ENCODE measurements around the gene ZBTB7B.

DNA sequence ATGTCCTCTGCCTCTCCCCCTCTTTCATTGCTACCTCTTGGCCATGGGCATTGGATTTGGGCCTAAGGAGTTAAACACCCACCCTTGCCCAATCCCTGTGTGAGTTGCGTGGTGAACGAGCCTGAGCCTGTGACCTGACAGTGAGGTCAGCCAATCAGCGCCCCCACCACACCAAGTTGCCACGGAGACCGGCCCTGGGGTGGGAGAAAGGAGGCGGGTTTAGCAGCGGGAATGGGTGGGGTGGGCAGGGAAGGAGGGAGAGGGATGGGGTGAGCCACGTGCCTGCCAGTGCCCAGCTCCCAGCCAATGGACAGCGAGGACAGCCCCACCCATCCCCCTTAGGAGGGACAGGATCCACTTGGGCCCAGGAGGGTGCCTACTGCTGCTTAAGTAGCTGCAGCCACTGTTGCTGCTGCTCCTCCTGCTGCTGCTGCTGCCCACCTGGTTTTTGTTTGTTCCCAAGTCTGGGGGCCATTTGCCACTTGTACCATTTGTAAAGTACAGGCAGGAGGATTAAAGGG, 9.5 kb downstream of the ZBTB7B start:
- TF ChIP-seq XRCC3 (IDR thresholded peaks at IDR 0.05) (no peak), RAD21 (CRISPR knock-in tag; conservative IDR thresholded peaks at IDR 0.05 in 1 of 2, IDR thresholded peaks at IDR 0.05 in 1 of 2) (no peak), POLR2A (conservative IDR thresholded peaks at IDR 0.05) (no peak), FOXK2 (conservative IDR thresholded peaks at IDR 0.05 in 1 of 2, IDR thresholded peaks at IDR 0.05 in 1 of 2; ENCODE audit: low read depth in 2 of 2) (no peak), LEF1 (IDR thresholded peaks at IDR 0.05) (no peak), IRF2 (CRISPR knock-in tag; IDR thresholded peaks at IDR 0.05) (no peak), CREB5 (CRISPR knock-in tag; IDR thresholded peaks at IDR 0.05) (no peak), USF2 (CRISPR knock-in tag; IDR thresholded peaks at IDR 0.05) (peak; percentile 48), RCOR1 (IDR thresholded peaks at IDR 0.05; ENCODE audit: borderline replicate concordance in 1 of 2, low read depth in 2 of 2, low read length in 2 of 2) (no peak), NEUROD1 (IDR thresholded peaks at IDR 0.05; ENCODE audit: borderline replicate concordance, low read depth, low read length, partially characterized antibody) (no peak), E2F1 (CRISPR knock-in tag; IDR thresholded peaks at IDR 0.05) (no peak), POLR3G (IDR thresholded peaks at IDR 0.05; ENCODE audit: extremely low read depth, insufficient read length, insufficient replicate concordance) (no peak)
- TF ChIP-seq, protein P1, sequence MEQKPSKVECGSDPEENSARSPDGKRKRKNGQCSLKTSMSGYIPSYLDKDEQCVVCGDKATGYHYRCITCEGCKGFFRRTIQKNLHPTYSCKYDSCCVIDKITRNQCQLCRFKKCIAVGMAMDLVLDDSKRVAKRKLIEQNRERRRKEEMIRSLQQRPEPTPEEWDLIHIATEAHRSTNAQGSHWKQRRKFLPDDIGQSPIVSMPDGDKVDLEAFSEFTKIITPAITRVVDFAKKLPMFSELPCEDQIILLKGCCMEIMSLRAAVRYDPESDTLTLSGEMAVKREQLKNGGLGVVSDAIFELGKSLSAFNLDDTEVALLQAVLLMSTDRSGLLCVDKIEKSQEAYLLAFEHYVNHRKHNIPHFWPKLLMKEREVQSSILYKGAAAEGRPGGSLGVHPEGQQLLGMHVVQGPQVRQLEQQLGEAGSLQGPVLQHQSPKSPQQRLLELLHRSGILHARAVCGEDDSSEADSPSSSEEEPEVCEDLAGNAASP (IDR thresholded peaks at IDR 0.05): no peak

All from K562 (cell line).